ENCODE data around the gene SPOCK1. TPM values are rescaled to one million over a fixed set of nuclear protein-coding genes. Genes with fewer than 3 reads are reported as not detected.

The SPOCK1 gene
- total RNA-seq, 1 experiment from 2014 or later = 10.9 TPM

GRCh38 chr5:137199966-137200365 is 299.2 kb downstream of the SPOCK1 start:
- peak overlapping the region; percentile 29 to 68 (median 42) for H3K27ac Mint-ChIP-seq

More at GRCh38 chr5:137199966-137200365, 299.2 kb downstream of the SPOCK1 start:
- H2BK20ac ChIP-seq (ENCODE audit: low read depth, low read length, poor library complexity, severe bottlenecking) = no peak overlapping the region
- H4K20me1 ChIP-seq (ENCODE audit: control insufficient read depth, insufficient read depth, insufficient read length) = no peaks in the 10 kb centered on the region
- no peak overlapping the region for H3K27ac ChIP-seq (ENCODE audit: insufficient read length, low read depth, low read length)
- no peak overlapping the region for H4K8ac ChIP-seq (replicated peaks; ENCODE audit: insufficient read length, low read depth, low read length)
- no peak overlapping the region for H2AFZ ChIP-seq (ENCODE audit: low read length)
- H3K27me3 ChIP-seq (ENCODE audit: insufficient read depth, low read length) = no peaks in the 10 kb centered on the region
- no peak overlapping the region for H4K5ac ChIP-seq (ENCODE audit: insufficient read length, low read depth, low read length)
- no peak overlapping the region for H2BK15ac ChIP-seq (ENCODE audit: low read depth, low read length)
- H2BK120ac ChIP-seq (ENCODE audit: low read depth, low read length, poor library complexity, severe bottlenecking) = no peak overlapping the region
- H3K4me1 ChIP-seq (ENCODE audit: insufficient read depth, low read length) = peaks cover 5% of the 10 kb centered on the region; the same call in 1 of the 2 replicates
- no peak overlapping the region for H3K14ac ChIP-seq (ENCODE audit: insufficient read depth, low read length)
- no peak overlapping the region for H2AK5ac ChIP-seq (ENCODE audit: insufficient read length, low read length)
- peak overlapping the region in 1 of 2 experiments; percentile 15; a peak in 1 of 5 replicates for H3K4me3 Mint-ChIP-seq
- peaks cover 6% of the 10 kb centered on the region for H3K27me3 Mint-ChIP-seq (ENCODE audit: low read depth)
- H3K4me2 ChIP-seq (ENCODE audit: insufficient read depth, insufficient read length, low read length) = no peak overlapping the region
- no peak overlapping the region for H3K9ac ChIP-seq (ENCODE audit: extremely low read depth, insufficient read length, low read length)
- no peak overlapping the region for H3K56ac ChIP-seq (ENCODE audit: insufficient read length, low read depth, low read length)
- TF ChIP-seq CTCF (conservative IDR thresholded peaks at IDR 0.05) = peak; percentile 33; the same call in 1 of the 3 replicates
- H3T11ph ChIP-seq (ENCODE audit: low read length) = no peak overlapping the region
- no peak overlapping the region for H3K4ac ChIP-seq (ENCODE audit: low read depth, low read length)
- no peak overlapping the region for H3K18ac ChIP-seq (ENCODE audit: insufficient read length, low read depth, low read length)
- H3K79me1 ChIP-seq (ENCODE audit: insufficient read depth, low read depth, low read length, poor library complexity, severe bottlenecking) = no peaks in the 10 kb centered on the region
- WGBS (ENCODE audit: extremely low coverage, insufficient read length, low lambda C conversion rate) = no CpG with 5 or more reads among the region's 3 CpGs
- H3K23me2 ChIP-seq (ENCODE audit: insufficient read length, low read depth, low read length, poor library complexity, severe bottlenecking) = no peaks in the 10 kb centered on the region
- H4K91ac ChIP-seq (ENCODE audit: insufficient read length, low read depth, low read length) = no peak overlapping the region
- H3K4me1 Mint-ChIP-seq = peaks cover 38 to 40% of the 10 kb centered on the region in 2 experiments
- H2BK5ac ChIP-seq (ENCODE audit: insufficient read length, low read length) = no peak overlapping the region
- no peaks in the 10 kb centered on the region for H3K79me2 ChIP-seq (ENCODE audit: insufficient read depth, low read length)
- H3K9me3 ChIP-seq (ENCODE audit: control insufficient read depth, low read depth, low read length) = no peaks in the 10 kb centered on the region
- no peak for DNase-seq
- H3K36me3 Mint-ChIP-seq (ENCODE audit: insufficient read depth in 1 of 3, low read depth in 3 of 3) = peaks cover 0 to 5% (median 3%) of the 10 kb centered on the region in 3 experiments; a peak in 2 of 7 replicates
- no peak overlapping the region for H2BK12ac ChIP-seq (ENCODE audit: insufficient read length, low read depth, low read length)
- H3K23ac ChIP-seq (ENCODE audit: insufficient read length, low read depth, low read length) = no peak overlapping the region
- H3K9me3 Mint-ChIP-seq = no peaks in the 10 kb centered on the region

Measured in H9 (cell line).